ENCODE results near the gene NTM.

NTM gene

GRCh38 chr11:131841925-131842635 is 471.7 kb downstream of the NTM start:
- DNase-seq, result no peak

GRCh38 chr11:131845255-131845654 is 474.8 kb downstream of the NTM start:
- no peak for DNase-seq

- no peak for DNase-seq
Observed at GRCh38 chr11:131849485-131849884, 479.1 kb downstream of the NTM start.

GRCh38 chr11:131850507-131850906 is 480.1 kb downstream of the NTM start:
- no peak for DNase-seq

GRCh38 chr11:131851964-131852755 is 481.7 kb downstream of the NTM start:
- DNase-seq, result no peak

GRCh38 chr11:131852757-131853156 is 482.3 kb downstream of the NTM start:
- DNase-seq, result no peak

GRCh38 chr11:131854391-131854790 is 484.0 kb downstream of the NTM start:
- DNase-seq, result no peak

GRCh38 chr11:131855320-131855719 is 484.9 kb downstream of the NTM start:
- DNase-seq, result no peak

GRCh38 chr11:131857246-131857645 is 486.8 kb downstream of the NTM start:
- DNase-seq, result no peak

GRCh38 chr11:131858505-131858904 is 488.1 kb downstream of the NTM start:
- DNase-seq, result no peak

- no peak for DNase-seq
Observed at GRCh38 chr11:131859538-131860210, 489.3 kb downstream of the NTM start.

GRCh38 chr11:131864228-131864627 is 493.8 kb downstream of the NTM start:
- DNase-seq, result no peak

- DNase-seq, result no peak
Observed at GRCh38 chr11:131865860-131866259, 495.4 kb downstream of the NTM start.

GRCh38 chr11:131866535-131867400 is 496.4 kb downstream of the NTM start:
- no peak for DNase-seq

GRCh38 chr11:131867457-131868257 is 497.2 kb downstream of the NTM start:
- peak; percentile 44 for DNase-seq

- DNase-seq, result peak; percentile 7
Observed at GRCh38 chr11:131868629-131869507, 498.5 kb downstream of the NTM start.

GRCh38 chr11:131870305-131870704 is 499.9 kb downstream of the NTM start:
- DNase-seq, result no peak

GRCh38 chr11:131871006-131871405 is 500.6 kb downstream of the NTM start:
- DNase-seq, result no peak

GRCh38 chr11:131874070-131874469 is 503.7 kb downstream of the NTM start:
- DNase-seq, result no peak

GRCh38 chr11:131875611-131876010 is 505.2 kb downstream of the NTM start:
- no peak for DNase-seq
